MCF 10A (cell line): ENCODE measurements around the gene CCHCR1. TPM values are rescaled to one million over a fixed set of nuclear protein-coding genes. Genes with fewer than 3 reads are reported as not detected.

Experiments used
- Bru-seq: library from RNA; stranded (reverse); fragments of 400-500 nt; gene quantifications from one replicate; lab custom pipeline; 2021; lab: Mats Ljungman, UMichigan
- BruChase-seq, 2 experiments: library from RNA; stranded (reverse); fragments of 400-500 nt; gene quantifications; one replicate each; lab custom pipeline; 2021; lab: Mats Ljungman, UMichigan
- BruUV-seq: library from RNA; stranded (reverse); fragments of 400-500 nt; replicated peaks from 2 replicates; lab custom pipeline; 2021; lab: Mats Ljungman, UMichigan
- CTCF ChIA-PET: fragments of 300-600 bp; sonication (Branson Sonifier 250); formaldehyde crosslinking; extraction: SDS; loops from one replicate; lab custom pipeline; 2021; ENCODE audit warnings: antibody characterized with exemption, inconsistent platforms; lab: Yijun Ruan, JAX
- POLR2A ChIA-PET: fragments of 300-600, 350-650 bp; sonication (Branson Sonifier 250); formaldehyde crosslinking; extraction: SDS; loops from one replicate; lab custom pipeline; 2020; ENCODE audit warnings: antibody characterized with exemption, inconsistent platforms; lab: Yijun Ruan, JAX
- DNase-seq: peaks from one replicate; pipeline ENCODE4 v3.0.0-alpha.2; 2018; ENCODE audit not compliant: unreplicated experiment
- H3K27ac Mint-ChIP-seq: one replicate; pipeline ENCODE4 v1.8.0; 2022; ENCODE audit warnings: mild to moderate bottlenecking, low read depth, mixed read lengths; ENCODE audit not compliant: unreplicated experiment
- H3K27me3 Mint-ChIP-seq: one replicate; pipeline ENCODE4 v1.8.0; 2022; ENCODE audit warnings: mixed read lengths; ENCODE audit not compliant: insufficient read depth, unreplicated experiment
- H3K36me3 Mint-ChIP-seq: one replicate; pipeline ENCODE4 v1.8.0; 2022; ENCODE audit warnings: mild to moderate bottlenecking, moderate library complexity, mixed read lengths; ENCODE audit not compliant: insufficient read depth, unreplicated experiment
- H3K4me1 Mint-ChIP-seq: one replicate; pipeline ENCODE4 v1.8.0; 2022; ENCODE audit warnings: mixed read lengths; ENCODE audit not compliant: insufficient read depth, unreplicated experiment
- H3K4me3 Mint-ChIP-seq: one replicate; pipeline ENCODE4 v1.8.0; 2022; ENCODE audit warnings: mild to moderate bottlenecking, moderate library complexity, mixed read lengths; ENCODE audit not compliant: unreplicated experiment
- H3K9me3 Mint-ChIP-seq: one replicate; pipeline ENCODE4 v1.8.0; 2022; ENCODE audit warnings: mixed read lengths; ENCODE audit not compliant: unreplicated experiment
- intact Hi-C: fragments of 100-400 bp; cut with micrococcal nuclease; formaldehyde crosslinking; loops from 2 replicates; pipeline ENCODE4 v1.14.1; 2022
- long read RNA-seq: library from polyadenylated mRNA; stranded (forward); transcript quantifications from one replicate; pipeline ENCODE4 v2.0.0, GENCODE V29; 2022
- total RNA-seq: library from RNA; stranded (reverse); gene quantifications from 2 replicates; pipeline ENCODE4 v1.2.3, GENCODE V29; 2022
- TF ChIP-seq, protein P1 (sequence below): fragments of 200-600 bp; IDR thresholded peaks from one replicate; pipeline ENCODE4 v1.8.0; 2022; ENCODE audit warnings: antibody characterized with exemption, mild to moderate bottlenecking; ENCODE audit not compliant: unreplicated experiment

Gene CCHCR1, protein sequence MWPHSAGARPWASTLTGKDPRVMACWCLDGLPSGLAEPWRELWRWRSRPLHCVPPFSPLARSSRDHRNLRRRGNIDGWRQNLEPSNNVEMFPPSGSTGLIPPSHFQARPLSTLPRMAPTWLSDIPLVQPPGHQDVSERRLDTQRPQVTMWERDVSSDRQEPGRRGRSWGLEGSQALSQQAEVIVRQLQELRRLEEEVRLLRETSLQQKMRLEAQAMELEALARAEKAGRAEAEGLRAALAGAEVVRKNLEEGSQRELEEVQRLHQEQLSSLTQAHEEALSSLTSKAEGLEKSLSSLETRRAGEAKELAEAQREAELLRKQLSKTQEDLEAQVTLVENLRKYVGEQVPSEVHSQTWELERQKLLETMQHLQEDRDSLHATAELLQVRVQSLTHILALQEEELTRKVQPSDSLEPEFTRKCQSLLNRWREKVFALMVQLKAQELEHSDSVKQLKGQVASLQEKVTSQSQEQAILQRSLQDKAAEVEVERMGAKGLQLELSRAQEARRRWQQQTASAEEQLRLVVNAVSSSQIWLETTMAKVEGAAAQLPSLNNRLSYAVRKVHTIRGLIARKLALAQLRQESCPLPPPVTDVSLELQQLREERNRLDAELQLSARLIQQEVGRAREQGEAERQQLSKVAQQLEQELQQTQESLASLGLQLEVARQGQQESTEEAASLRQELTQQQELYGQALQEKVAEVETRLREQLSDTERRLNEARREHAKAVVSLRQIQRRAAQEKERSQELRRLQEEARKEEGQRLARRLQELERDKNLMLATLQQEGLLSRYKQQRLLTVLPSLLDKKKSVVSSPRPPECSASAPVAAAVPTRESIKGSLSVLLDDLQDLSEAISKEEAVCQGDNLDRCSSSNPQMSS
- 18.4 and 21.4 TPM in 2 replicates for total RNA-seq
- percentile 41 among the genes with signal in this experiment for Bru-seq, nascent RNA
- percentile 49 among the genes with signal in this experiment for BruChase-seq, experiment 1, labeled RNA remaining after a 6-hour chase
- percentile 49 among the genes with signal in this experiment for BruChase-seq, experiment 2, labeled RNA remaining after a 2-hour chase
- long read RNA-seq, transcript CCHCR1-201 (18 exons, 2,625 nt), result major isoform, 26 of 49 reads
- long read RNA-seq, partial matches to known transcripts, result 6 of 49 reads
- long read RNA-seq, other reads (novel, unspliced or antisense), result 15 of 49 reads

DNA sequence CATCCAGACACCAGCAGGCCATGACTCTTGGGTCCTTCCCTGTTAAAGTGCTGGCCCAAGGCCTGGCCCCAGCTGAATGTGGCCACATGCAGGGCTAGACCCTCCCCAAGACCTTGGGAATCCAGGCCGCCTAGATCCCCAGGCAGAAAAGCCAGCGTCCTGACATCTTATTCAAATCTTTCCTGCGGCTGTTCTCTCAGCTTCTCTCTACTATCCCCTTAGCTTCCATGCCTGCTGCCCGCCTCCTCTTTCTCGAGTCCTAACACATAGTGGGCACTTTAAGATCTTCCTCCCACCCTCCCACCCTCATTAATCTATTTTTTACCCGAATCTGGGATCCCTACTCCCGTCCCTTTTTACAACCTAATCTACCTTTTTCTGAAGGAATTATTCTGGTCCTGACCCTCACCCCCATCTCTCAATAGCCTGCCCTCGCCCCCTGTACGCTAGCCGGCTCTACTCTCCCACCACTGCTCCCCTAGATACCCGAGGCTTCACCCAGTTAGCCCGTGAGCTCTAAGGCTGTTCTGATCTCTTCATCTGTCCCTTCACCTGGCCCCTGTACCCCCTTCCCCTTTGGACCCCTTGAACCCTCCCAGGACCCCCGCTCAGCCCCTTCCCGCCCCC, at the start of gene CCHCR1:
Gene CCHCR1 (minus strand): TSS at position 290 of the 627 bp plus-strand sequence. CDS start 202 bp downstream, at position 88.
- H3K9me3 Mint-ChIP-seq, result no peaks in the 10 kb centered on the region
- ChIA-PET POLR2A (interaction anchor here (0.5 to 2.0 kb wide), 8 partner anchors 16 to 246 kb away, joined by 3 to 4 read pairs (median 4); no protein-coding TSS in a partner anchor), CTCF (interaction anchor here (0.7 to 2.5 kb wide), 2 partner anchors 19 to 39 kb away, joined by 3 to 14 read pairs; partner anchors contain the start of gene PSORS1C2)
- BruUV-seq, result no TSS peak
- DNase-seq, result no peak
- peak within 1 kb of the TSS; percentile 92 for H3K27ac Mint-ChIP-seq
- intact Hi-C loops, result no loop called here
- peaks cover 22% of the 10 kb centered on the region for H3K4me1 Mint-ChIP-seq
- peak within 1 kb of the TSS; percentile 88 for H3K4me3 Mint-ChIP-seq
- TF ChIP-seq, protein P1, sequence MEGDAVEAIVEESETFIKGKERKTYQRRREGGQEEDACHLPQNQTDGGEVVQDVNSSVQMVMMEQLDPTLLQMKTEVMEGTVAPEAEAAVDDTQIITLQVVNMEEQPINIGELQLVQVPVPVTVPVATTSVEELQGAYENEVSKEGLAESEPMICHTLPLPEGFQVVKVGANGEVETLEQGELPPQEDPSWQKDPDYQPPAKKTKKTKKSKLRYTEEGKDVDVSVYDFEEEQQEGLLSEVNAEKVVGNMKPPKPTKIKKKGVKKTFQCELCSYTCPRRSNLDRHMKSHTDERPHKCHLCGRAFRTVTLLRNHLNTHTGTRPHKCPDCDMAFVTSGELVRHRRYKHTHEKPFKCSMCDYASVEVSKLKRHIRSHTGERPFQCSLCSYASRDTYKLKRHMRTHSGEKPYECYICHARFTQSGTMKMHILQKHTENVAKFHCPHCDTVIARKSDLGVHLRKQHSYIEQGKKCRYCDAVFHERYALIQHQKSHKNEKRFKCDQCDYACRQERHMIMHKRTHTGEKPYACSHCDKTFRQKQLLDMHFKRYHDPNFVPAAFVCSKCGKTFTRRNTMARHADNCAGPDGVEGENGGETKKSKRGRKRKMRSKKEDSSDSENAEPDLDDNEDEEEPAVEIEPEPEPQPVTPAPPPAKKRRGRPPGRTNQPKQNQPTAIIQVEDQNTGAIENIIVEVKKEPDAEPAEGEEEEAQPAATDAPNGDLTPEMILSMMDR, result no peak
- H3K27me3 Mint-ChIP-seq, result no peaks in the 10 kb centered on the region
- peaks cover 21% of the 10 kb centered on the region for H3K36me3 Mint-ChIP-seq

DNA sequence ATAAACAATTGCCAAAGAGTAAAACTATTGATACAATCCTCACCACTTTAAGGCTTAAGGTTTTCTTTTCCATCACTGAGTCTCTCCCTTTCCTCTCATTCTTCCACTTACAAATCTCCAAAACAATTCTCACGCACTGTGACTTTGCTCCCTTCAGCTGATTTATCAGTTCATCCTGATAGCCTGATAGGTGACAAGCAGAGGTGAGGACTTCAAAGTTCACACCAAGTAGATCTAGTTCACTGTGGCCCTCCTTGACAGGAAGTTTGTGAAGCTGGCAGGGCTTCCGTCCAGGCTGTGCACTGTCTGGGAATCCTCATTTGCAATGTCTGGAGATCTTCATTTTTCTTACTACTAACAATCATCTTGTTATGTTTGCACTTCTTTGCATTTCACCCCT, 48.0 kb upstream of the CCHCR1 start:
- Mint-ChIP-seq H3K36me3 (peaks cover 6% of the 10 kb centered on the region), H3K4me1 (peaks cover 25% of the 10 kb centered on the region), H3K27me3 (no peaks in the 10 kb centered on the region), H3K27ac (peak overlapping the region; percentile 26), H3K9me3 (no peaks in the 10 kb centered on the region), H3K4me3 (no peak overlapping the region)
- intact Hi-C loops, result no loop called here
- DNase-seq, result no peak
- TF ChIP-seq, protein P1, result no peak
- ChIA-PET CTCF (no interaction called here), POLR2A (interaction anchor here (0.7 to 1.4 kb wide), 2 partner anchors 47 to 90 kb away, joined by 3 read pairs; partner anchors contain the start of gene TCF19)
- no TSS peak for BruUV-seq

DNA sequence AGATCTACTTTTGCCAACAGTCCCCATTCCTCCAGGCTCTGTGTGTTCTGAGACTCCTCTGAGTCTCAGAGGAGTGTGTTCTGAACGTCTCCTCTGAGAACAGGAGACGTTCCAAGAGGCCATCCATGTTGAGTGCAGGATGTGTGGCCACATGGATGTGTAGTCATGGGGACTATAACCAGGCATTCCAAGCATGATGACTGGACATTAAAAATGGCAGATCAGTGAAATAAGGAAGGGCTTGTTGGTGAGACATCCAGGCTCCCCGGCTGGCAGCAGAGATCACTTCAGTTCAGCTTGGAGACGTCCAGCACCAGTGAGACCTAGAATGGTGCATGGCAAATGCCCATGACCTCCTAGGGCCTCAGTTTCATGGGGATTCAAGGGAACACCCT, 47.1 kb upstream of the CCHCR1 start:
- Mint-ChIP-seq H3K9me3 (no peaks in the 10 kb centered on the region), H3K27ac (peak overlapping the region; percentile 96), H3K4me1 (peaks cover 25% of the 10 kb centered on the region), H3K4me3 (peak overlapping the region; percentile 84), H3K27me3 (no peaks in the 10 kb centered on the region), H3K36me3 (peaks cover 6% of the 10 kb centered on the region)
- CTCF ChIA-PET, result no interaction called here
- TF ChIP-seq, protein P1, result no peak
- DNase-seq, result no peak
- POLR2A ChIA-PET, result interaction anchor here (0.7 to 1.7 kb wide), 3 partner anchors 46 to 196 kb away, joined by 3 to 5 read pairs (median 3); partner anchors contain the start of gene TCF19
- BruUV-seq, result no TSS peak
- intact Hi-C loops, result no loop called here
